K562 (cell line): Measurements from ENCODE around the gene ACP4.

Experiments used
- ARNT ChIP-seq, 2 experiments: fragments of 450-650 bp; IDR thresholded peaks; 2 replicates each; pipeline ENCODE4 v1.6.1; 2016; ENCODE audit warnings: mild to moderate bottlenecking in 1 of 2
- CHD2 ChIP-seq: IDR thresholded peaks from 2 replicates; pipeline ENCODE4 v1.6.1; 2011; ENCODE audit warnings: low read depth, low read length
- GTF2F1 ChIP-seq: IDR thresholded peaks from 2 replicates; pipeline ENCODE4 v1.6.1; 2011; ENCODE audit warnings: low read depth, low read length, improper control_type of control experiment
- HNRNPL ChIP-seq: fragments of 200-400 bp; formaldehyde crosslinking; IDR thresholded peaks from 2 replicates; pipeline ENCODE4 v1.6.1; 2017; ENCODE audit warnings: low read depth, mild to moderate bottlenecking, low read length
- SIN3A ChIP-seq, 2 experiments: fragments of 150-350 bp in 1 of 2; IDR thresholded peaks; 2 replicates each; pipeline ENCODE4 v1.6.1; 2011 to 2016; ENCODE audit warnings: borderline replicate concordance in 2 of 2, low read depth in 2 of 2, low read length in 2 of 2, mild to moderate bottlenecking in 2 of 2, moderate library complexity in 2 of 2; ENCODE audit not compliant: control insufficient read depth in 1 of 2
- SRF ChIP-seq, 2 experiments: fragments of 250-450, 450-650 bp in 1 of 2; sonication (Bioruptor Pico) in 1 of 2; sonication (generic) in 1 of 2; formaldehyde crosslinking; IDR thresholded peaks; 2 replicates each; pipeline versions ENCODE4 v1.5.0 to v1.5.1; 2020 to 2022; ENCODE audit warnings: mild to moderate bottlenecking in 1 of 2, missing genetic modification reagents in 1 of 2
- ZNF217 ChIP-seq: sonication (generic); formaldehyde crosslinking; IDR thresholded peaks from 2 replicates; pipeline ENCODE4 v1.8.0; 2022; ENCODE audit warnings: mild to moderate bottlenecking, missing genetic modification reagents
- ZNF785 ChIP-seq: fragments of 250-450 bp; sonication (Bioruptor Pico); IDR thresholded peaks from 2 replicates; pipeline ENCODE4 v1.4.0; 2020; ENCODE audit warnings: mild to moderate bottlenecking
- TF ChIP-seq, protein P1 (sequence below), 3 experiments: IDR thresholded peaks in 2 of 3; conservative IDR thresholded peaks in 1 of 3; 2 replicates each; pipeline ENCODE4 v1.5.1; 2011 to 2012; ENCODE audit warnings: low read length in 3 of 3, mild to moderate bottlenecking in 3 of 3, control low read depth in 2 of 3, improper control_type of control experiment in 1 of 3, inconsistent platforms in 1 of 3, low read depth in 1 of 3, mixed read lengths in 1 of 3, moderate library complexity in 1 of 3; ENCODE audit not compliant: insufficient read depth in 2 of 3
- TF ChIP-seq, protein P2 (sequence below), 2 experiments: fragments of 450-650 bp; formaldehyde crosslinking in 1 of 2; IDR thresholded peaks; 2 replicates each; pipeline versions ENCODE4 v1.4.0 to v1.6.1; 2014 to 2020; ENCODE audit warnings: mild to moderate bottlenecking in 2 of 2, borderline replicate concordance in 1 of 2, low read depth in 1 of 2
- TF ChIP-seq, protein P3 (sequence below): IDR thresholded peaks from 3 replicates; pipeline ENCODE4 v1.6.1; 2011; ENCODE audit warnings: borderline replicate concordance, mild to moderate bottlenecking, moderate library complexity; ENCODE audit not compliant: insufficient read length; ENCODE audit errors: extremely low read depth
- TF ChIP-seq, protein P4 (sequence below): sonication (generic); formaldehyde crosslinking; IDR thresholded peaks from 2 replicates; pipeline ENCODE4 v1.9.0; 2022; ENCODE audit warnings: mild to moderate bottlenecking, missing genetic modification reagents

DNA sequence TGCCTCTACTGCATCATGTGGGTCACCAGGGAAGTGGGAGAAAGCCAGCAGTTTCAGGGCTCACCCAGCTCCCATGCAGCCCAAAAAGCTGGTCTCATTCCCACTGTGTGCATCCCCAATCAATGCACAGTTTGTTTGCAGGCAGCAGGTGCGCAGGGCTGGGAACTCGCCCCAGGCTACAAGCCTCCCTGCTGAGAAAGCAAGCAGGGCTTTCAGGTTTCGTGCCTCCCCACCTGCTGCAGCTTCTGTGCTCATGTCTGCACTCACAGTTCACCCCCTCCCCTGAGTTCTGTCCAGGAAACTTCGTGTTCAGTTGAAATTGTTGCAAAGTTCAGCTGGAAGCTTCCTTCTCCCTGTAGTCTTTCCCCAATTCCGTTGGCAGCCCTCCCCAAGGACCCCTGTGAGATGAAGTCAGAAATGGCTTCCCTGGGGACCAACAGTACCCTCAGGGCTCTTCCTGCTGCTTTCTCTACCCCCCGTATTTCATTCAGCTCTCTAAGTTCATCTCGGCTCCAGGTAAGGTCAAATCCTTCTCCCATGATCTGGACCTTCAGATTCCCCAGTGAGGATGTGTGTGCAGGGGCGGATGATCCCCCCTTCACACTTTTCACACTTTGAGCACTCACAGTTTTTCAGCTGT is 54.2 kb downstream of the ACP4 start:
- no peak for TF ChIP-seq ZNF785
- TF ChIP-seq, protein P1, sequence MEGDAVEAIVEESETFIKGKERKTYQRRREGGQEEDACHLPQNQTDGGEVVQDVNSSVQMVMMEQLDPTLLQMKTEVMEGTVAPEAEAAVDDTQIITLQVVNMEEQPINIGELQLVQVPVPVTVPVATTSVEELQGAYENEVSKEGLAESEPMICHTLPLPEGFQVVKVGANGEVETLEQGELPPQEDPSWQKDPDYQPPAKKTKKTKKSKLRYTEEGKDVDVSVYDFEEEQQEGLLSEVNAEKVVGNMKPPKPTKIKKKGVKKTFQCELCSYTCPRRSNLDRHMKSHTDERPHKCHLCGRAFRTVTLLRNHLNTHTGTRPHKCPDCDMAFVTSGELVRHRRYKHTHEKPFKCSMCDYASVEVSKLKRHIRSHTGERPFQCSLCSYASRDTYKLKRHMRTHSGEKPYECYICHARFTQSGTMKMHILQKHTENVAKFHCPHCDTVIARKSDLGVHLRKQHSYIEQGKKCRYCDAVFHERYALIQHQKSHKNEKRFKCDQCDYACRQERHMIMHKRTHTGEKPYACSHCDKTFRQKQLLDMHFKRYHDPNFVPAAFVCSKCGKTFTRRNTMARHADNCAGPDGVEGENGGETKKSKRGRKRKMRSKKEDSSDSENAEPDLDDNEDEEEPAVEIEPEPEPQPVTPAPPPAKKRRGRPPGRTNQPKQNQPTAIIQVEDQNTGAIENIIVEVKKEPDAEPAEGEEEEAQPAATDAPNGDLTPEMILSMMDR (IDR thresholded peaks at IDR 0.05 in 2 of 3, conservative IDR thresholded peaks at IDR 0.05 in 1 of 3; ENCODE audit: insufficient read depth in 2 of 3, low read depth in 1 of 3, low read length in 3 of 3), result no peak
- no peak for TF ChIP-seq ARNT (IDR thresholded peaks at IDR 0.05)
- TF ChIP-seq, protein P2, sequence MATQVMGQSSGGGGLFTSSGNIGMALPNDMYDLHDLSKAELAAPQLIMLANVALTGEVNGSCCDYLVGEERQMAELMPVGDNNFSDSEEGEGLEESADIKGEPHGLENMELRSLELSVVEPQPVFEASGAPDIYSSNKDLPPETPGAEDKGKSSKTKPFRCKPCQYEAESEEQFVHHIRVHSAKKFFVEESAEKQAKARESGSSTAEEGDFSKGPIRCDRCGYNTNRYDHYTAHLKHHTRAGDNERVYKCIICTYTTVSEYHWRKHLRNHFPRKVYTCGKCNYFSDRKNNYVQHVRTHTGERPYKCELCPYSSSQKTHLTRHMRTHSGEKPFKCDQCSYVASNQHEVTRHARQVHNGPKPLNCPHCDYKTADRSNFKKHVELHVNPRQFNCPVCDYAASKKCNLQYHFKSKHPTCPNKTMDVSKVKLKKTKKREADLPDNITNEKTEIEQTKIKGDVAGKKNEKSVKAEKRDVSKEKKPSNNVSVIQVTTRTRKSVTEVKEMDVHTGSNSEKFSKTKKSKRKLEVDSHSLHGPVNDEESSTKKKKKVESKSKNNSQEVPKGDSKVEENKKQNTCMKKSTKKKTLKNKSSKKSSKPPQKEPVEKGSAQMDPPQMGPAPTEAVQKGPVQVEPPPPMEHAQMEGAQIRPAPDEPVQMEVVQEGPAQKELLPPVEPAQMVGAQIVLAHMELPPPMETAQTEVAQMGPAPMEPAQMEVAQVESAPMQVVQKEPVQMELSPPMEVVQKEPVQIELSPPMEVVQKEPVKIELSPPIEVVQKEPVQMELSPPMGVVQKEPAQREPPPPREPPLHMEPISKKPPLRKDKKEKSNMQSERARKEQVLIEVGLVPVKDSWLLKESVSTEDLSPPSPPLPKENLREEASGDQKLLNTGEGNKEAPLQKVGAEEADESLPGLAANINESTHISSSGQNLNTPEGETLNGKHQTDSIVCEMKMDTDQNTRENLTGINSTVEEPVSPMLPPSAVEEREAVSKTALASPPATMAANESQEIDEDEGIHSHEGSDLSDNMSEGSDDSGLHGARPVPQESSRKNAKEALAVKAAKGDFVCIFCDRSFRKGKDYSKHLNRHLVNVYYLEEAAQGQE (IDR thresholded peaks at IDR 0.05; ENCODE audit: borderline replicate concordance), result no peak
- TF ChIP-seq, protein P2 (CRISPR knock-in tag; IDR thresholded peaks at IDR 0.05; ENCODE audit: low read depth), result no peak
- no peak for TF ChIP-seq SRF (CRISPR knock-in tag; IDR thresholded peaks at IDR 0.05)
- TF ChIP-seq HNRNPL, result no peak
- TF ChIP-seq ZNF217 (CRISPR knock-in tag), result no peak
- TF ChIP-seq SIN3A (IDR thresholded peaks at IDR 0.05; ENCODE audit: borderline replicate concordance in 2 of 2, control insufficient read depth in 1 of 2, low read depth in 2 of 2, low read length in 2 of 2), result no peak
- no peak for TF ChIP-seq CHD2
- TF ChIP-seq, protein P3, sequence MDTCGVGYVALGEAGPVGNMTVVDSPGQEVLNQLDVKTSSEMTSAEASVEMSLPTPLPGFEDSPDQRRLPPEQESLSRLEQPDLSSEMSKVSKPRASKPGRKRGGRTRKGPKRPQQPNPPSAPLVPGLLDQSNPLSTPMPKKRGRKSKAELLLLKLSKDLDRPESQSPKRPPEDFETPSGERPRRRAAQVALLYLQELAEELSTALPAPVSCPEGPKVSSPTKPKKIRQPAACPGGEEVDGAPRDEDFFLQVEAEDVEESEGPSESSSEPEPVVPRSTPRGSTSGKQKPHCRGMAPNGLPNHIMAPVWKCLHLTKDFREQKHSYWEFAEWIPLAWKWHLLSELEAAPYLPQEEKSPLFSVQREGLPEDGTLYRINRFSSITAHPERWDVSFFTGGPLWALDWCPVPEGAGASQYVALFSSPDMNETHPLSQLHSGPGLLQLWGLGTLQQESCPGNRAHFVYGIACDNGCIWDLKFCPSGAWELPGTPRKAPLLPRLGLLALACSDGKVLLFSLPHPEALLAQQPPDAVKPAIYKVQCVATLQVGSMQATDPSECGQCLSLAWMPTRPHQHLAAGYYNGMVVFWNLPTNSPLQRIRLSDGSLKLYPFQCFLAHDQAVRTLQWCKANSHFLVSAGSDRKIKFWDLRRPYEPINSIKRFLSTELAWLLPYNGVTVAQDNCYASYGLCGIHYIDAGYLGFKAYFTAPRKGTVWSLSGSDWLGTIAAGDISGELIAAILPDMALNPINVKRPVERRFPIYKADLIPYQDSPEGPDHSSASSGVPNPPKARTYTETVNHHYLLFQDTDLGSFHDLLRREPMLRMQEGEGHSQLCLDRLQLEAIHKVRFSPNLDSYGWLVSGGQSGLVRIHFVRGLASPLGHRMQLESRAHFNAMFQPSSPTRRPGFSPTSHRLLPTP, result no peak
- no peak for TF ChIP-seq GTF2F1
- TF ChIP-seq, protein P4, sequence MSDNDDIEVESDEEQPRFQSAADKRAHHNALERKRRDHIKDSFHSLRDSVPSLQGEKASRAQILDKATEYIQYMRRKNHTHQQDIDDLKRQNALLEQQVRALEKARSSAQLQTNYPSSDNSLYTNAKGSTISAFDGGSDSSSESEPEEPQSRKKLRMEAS, result no peak
